ES-I3 (cell line): Measurements from ENCODE around the gene RRM2.
A peak's percentile ranks its signal among the peaks of the same experiment; 100 is the strongest.

Experiments
- H3K36me3 ChIP-seq: 2 replicates; pipeline ENCODE4 v1.6.1; 2013; ENCODE audit warnings: mild to moderate bottlenecking, low read length, control low read depth, moderate library complexity; ENCODE audit not compliant: insufficient read depth
- H3K4me1 ChIP-seq: 2 replicates; pipeline ENCODE4 v1.6.1; 2013; ENCODE audit warnings: mild to moderate bottlenecking, control low read depth, low read length; ENCODE audit not compliant: insufficient read depth
- H3K9ac ChIP-seq: 2 replicates; pipeline ENCODE4 v1.6.1; 2013; ENCODE audit warnings: low read depth, mild to moderate bottlenecking, low read length, moderate library complexity
- H3K9me3 ChIP-seq: 2 replicates; pipeline ENCODE4 v1.6.1; 2013; ENCODE audit warnings: mild to moderate bottlenecking, low read length, moderate library complexity; ENCODE audit not compliant: control insufficient read depth, insufficient read depth

Gene RRM2

DNA sequence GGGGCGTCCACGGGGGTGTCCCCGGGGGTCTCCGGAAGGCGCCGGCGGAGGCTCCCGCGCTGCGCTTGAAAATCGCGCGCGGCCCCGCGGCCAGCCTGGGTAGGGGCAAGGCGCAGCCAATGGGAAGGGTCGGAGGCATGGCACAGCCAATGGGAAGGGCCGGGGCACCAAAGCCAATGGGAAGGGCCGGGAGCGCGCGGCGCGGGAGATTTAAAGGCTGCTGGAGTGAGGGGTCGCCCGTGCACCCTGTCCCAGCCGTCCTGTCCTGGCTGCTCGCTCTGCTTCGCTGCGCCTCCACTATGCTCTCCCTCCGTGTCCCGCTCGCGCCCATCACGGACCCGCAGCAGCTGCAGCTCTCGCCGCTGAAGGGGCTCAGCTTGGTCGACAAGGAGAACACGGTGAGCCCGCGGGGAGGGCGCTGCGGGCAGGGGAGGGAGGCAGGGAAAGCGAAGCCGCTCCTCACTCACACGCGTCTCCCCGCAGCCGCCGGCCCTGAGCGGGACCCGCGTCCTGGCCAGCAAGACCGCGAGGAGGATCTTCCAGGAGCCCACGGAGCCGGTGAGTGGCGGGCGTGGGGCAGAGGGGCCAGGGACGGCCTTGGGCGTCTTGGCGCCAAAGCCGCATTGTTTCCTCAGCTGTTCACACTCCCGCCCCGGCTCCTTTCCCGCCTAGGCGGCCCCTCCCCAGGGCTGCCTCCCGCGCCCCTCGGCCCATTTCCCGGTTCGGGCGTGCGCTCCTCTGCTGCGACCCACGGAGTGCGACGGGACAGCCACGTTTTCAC, at the start of gene RRM2:
Gene RRM2, plus strand, starts transcription at position 240 of the 781 bp plus-strand sequence. Its CDS starts 60 bp downstream, at position 300.
- Histone ChIP-seq H3K9me3 (no peaks in the 10 kb centered on the region), H3K4me1 (peaks cover 3% of the 10 kb centered on the region; the same call in 1 of the 2 replicates), H3K36me3 (peaks cover 24% of the 10 kb centered on the region), H3K9ac (peak within 1 kb of the TSS; percentile 76)

DNA sequence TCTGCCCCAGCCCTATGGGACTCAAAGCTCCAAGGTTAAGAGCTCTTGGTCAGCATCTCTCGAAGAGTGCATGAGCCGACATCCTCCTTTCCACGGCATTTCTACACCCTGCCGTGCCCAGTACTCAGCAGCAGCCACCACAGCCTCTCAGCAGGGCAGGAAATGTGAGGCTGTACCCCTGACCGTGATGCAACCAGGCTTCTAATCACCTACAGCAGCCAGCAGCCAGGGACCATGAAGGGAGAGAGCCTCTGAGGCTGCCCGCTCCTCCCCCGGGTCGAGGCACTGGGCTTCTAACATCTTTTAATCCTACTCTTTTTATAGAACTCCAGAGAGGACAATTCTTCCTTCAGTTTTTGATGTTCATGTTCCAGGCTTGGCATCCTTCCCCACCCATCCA, 48.8 kb upstream of the RRM2 start:
- Histone ChIP-seq H3K36me3 (no peaks in the 10 kb centered on the region), H3K4me1 (no peaks in the 10 kb centered on the region; the same call in 1 of the 2 replicates), H3K9ac (no peak overlapping the region), H3K9me3 (no peaks in the 10 kb centered on the region)

DNA sequence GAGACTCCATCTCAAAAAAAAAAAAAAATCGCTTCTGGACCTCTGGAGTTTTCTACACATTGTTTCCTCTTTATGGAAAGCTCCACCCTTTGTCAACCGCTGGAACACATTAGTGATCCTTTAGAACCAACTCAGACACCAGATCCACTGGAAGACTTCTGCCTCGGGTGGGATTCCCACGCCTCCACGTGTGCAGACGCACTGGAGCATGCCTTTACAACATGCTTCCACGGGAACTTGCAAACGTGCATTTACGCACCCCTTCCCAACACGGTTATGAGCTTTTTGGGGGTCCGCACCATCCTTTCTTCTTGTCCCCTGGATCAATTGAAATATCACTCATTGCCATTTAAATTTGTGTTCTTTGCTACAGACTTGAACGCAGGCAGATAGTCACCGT, 47.4 kb upstream of the RRM2 start:
- H3K4me1 ChIP-seq: no peaks in the 10 kb centered on the region; the same call in 1 of the 2 replicates
- H3K36me3 ChIP-seq: no peaks in the 10 kb centered on the region
- H3K9me3 ChIP-seq: no peaks in the 10 kb centered on the region
- H3K9ac ChIP-seq: no peak overlapping the region

DNA sequence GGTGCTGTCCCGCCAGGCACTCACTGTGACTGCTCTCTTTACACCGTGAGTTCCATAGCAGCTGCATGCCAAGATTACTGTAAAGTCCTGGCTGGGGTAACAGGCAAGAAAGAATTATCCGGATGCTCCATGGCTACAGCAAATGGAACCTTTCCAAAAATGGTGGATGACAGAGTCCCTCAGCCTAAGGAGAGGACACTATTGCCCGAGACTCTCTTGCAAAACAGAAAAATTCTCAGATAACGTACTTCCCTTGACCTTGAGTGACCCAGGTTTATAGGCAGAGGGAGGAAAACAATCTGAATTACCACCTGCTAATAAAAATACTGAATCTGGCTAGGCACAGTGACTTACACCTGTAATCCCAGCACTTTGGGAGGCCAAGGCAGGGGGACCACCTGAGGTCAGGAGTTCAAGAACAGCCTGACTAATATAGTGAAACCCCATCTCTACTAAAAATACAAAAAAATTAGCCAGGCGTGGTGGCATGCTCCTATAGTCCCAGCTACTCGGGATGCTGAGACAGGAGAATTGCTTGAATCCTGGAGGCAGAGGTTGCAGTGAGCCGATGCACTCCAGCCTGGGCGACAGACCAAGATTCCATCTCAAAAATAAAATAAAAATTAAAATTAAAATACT, 46.8 kb upstream of the RRM2 start:
- no peaks in the 10 kb centered on the region for H3K36me3 ChIP-seq
- H3K9me3 ChIP-seq: no peaks in the 10 kb centered on the region
- no peak overlapping the region for H3K9ac ChIP-seq
- H3K4me1 ChIP-seq: no peaks in the 10 kb centered on the region; the same call in 1 of the 2 replicates

DNA sequence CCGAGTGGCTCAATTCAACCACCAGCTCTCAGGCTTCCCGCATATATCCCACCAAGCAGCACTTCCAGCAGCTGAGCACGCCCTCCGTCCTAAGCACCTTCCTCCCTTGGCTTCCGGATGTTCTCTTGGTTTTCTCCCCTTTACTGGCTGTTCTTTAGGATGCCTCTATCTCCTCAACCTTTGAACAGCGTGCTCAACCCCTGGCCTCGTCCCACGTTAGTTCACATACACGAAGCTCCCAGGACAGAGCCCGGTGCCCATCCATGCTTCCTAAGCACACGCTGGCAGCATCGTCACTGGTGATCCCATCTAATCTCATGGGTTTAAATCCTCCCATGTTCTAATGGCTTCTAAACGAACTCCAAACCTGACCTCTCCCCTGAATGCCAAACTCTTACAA, 46.0 kb upstream of the RRM2 start:
- Histone ChIP-seq H3K4me1 (peaks cover 4% of the 10 kb centered on the region; the same call in 1 of the 2 replicates), H3K36me3 (no peaks in the 10 kb centered on the region), H3K9ac (no peak overlapping the region), H3K9me3 (no peaks in the 10 kb centered on the region)

DNA sequence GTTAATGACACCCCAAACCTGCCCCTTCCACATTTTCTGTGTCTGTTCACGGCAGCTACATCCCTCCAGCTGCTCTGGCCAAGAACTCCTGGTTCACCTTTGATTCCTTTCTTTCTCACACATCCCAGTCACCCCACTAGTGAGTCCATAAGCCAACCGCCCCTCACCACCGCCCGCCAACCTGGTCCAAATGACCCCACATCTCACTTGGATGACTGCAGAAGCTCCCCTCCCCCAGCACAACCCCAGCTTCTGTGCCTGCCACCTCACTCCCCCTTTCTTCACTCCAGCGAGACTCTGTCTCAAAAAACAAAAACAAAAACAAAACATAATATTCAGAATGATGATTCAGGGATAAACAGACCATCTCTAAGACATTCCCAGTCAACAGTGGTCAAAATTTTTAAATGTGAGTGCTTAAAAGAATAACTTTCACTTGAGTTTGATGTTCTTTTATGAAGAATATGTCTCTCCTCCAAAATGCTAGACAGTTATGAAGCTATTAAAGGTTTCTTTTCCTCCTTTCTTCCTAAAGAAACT, 45.5 kb upstream of the RRM2 start:
- no peaks in the 10 kb centered on the region for H3K9me3 ChIP-seq
- H3K36me3 ChIP-seq: no peaks in the 10 kb centered on the region
- H3K9ac ChIP-seq: no peak overlapping the region
- H3K4me1 ChIP-seq: peaks cover 4% of the 10 kb centered on the region; the same call in 1 of the 2 replicates

- no peaks in the 10 kb centered on the region for H3K36me3 ChIP-seq
- no peaks in the 10 kb centered on the region for H3K9me3 ChIP-seq
- peaks cover 4% of the 10 kb centered on the region; the same call in 1 of the 2 replicates for H3K4me1 ChIP-seq
- H3K9ac ChIP-seq: no peak overlapping the region
Measured at GRCh38 chr2:10078001-10078400, 44.5 kb upstream of the RRM2 start.

DNA sequence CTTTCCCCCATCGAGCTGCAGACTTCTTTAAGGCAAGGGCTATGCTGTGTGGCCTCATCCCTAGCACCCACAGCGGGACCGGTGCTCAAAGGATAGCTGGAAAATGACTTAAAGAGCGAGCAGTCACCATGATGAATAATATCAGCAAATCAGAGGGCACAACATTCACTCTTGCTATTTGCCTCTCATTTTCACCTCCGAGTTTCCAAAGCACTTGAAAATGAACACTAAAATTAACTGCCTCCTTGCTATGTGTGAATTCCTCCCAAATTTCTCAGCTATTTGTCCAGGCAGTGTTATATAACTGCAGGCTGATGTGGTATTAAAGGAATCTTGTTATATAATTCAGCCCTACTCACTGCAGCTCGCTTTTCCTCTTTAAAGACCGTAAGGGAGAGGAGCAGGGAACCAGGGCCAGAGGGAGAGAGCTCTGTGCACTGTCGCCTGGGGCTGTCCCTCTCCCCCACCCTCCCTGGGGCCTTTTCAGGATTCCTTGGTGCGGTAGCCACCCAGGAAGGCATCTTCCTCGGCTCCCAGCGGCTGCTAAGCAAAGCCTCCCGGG, 43.8 kb upstream of the RRM2 start:
- peak overlapping the region; percentile 63 for H3K9ac ChIP-seq
- H3K9me3 ChIP-seq: no peaks in the 10 kb centered on the region
- no peaks in the 10 kb centered on the region for H3K36me3 ChIP-seq
- H3K4me1 ChIP-seq: peaks cover 4% of the 10 kb centered on the region; the same call in 1 of the 2 replicates

DNA sequence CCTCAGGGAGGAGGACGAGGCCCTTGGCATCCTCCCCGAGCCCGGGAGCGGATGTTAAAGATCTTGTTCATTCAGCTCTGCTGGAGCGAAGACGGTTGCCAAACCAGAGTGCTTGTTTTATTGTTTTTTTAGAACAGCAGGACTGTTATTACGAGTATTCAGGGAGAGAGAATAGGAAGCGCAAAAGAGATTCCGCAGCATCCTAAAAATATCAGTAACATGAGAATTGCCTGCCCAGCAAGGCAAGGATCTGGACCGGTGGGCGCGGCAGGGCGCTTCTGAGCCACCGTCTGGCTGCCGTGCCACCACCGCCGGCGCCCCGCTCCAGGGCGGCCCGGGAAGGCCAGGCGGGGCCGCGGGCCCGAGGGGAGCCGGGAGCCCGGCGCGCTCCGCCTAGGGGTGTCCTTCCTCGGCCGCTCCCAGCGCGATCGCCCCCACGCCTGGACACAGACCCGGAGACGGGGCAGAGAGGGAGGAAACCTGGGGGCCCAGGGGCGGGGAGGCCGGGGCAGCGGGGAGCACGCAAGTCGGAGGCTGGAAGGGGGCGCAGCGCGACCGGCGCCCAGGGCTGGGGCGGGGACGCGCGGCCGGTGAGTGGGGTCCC, 43.2 kb upstream of the RRM2 start:
- peaks cover 6% of the 10 kb centered on the region; the same call in 1 of the 2 replicates for H3K4me1 ChIP-seq
- H3K9ac ChIP-seq: peak overlapping the region; percentile 63
- H3K36me3 ChIP-seq: no peaks in the 10 kb centered on the region
- no peaks in the 10 kb centered on the region for H3K9me3 ChIP-seq

DNA sequence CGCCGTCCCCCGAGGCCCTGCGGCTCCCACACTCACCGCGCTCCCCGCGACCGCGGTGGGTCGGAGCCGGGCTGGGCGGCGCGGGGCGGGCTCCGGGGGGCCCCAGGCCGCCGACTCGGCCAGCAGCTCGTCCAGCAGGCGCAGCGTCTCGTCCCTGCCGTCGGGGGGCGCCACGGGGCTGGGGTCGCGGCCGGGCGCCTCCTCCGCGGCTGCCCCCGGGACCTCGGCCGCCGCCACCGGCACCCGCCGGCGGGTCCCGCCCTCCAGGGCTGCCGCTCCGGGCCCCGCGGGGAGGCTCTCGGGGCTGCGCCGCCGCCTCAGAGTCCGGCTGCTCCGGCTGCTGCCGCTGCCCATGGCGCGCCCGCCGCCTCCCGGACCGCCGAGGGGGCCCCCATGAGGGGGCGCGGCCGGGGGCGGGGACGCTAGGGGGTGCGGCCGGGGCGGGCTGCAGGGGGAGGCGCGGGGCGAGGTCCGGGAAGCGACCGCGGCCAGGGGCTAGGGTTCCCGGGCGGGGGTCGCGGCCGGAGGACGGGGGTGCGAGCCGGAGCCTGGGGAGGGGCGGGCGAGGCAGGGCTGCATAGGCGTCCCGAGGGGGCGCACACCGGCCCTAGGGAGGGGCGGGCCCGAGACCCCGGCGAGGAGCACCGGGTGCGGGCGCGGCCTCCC, 42.5 kb upstream of the RRM2 start, which contains the start of gene CYS1:
Gene CYS1, minus strand, starts transcription at position 542 of the 666 bp plus-strand sequence. Its CDS starts 188 bp downstream, at position 354.
- Histone ChIP-seq H3K4me1 (peaks cover 8% of the 10 kb centered on the region; the same call in 1 of the 2 replicates), H3K9ac (peak within 1 kb of the TSS; percentile 63)

GRCh38 chr2:10080536-10081304, 41.8 kb upstream of the RRM2 start:
- H3K4me1 ChIP-seq: peaks cover 8% of the 10 kb centered on the region; the same call in 1 of the 2 replicates
- no peaks in the 10 kb centered on the region for H3K9me3 ChIP-seq
- H3K9ac ChIP-seq: peak overlapping the region; percentile 49
- no peaks in the 10 kb centered on the region for H3K36me3 ChIP-seq

More for the DNA sequence above, 42.5 kb upstream of the RRM2 start, which contains the start of gene CYS1:
- Histone ChIP-seq H3K36me3 (no peaks in the 10 kb centered on the region), H3K9me3 (no peaks in the 10 kb centered on the region)

DNA sequence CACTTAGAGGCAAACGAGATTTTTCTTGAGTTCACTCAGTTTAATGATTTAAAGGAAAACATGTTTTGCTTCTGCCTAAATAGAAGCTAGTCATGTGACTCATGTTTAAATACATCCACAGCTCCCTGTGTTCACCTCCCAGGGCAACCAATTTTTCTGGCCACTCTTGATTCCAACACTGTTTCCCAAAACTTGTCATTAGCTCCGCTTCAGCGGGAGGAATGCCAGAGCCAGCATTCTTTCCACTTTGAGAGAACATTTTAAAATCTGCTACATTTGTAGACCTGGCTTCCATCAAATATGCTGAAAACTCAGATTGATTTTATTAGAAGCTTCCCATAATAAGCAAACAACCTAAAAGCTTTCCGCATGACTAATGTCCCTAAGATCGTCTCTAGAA, 39.5 kb upstream of the RRM2 start:
- H3K4me1 ChIP-seq: peaks cover 8% of the 10 kb centered on the region; the same call in 1 of the 2 replicates
- no peaks in the 10 kb centered on the region for H3K36me3 ChIP-seq
- no peaks in the 10 kb centered on the region for H3K9me3 ChIP-seq
- H3K9ac ChIP-seq: no peak overlapping the region

- H3K9me3 ChIP-seq: no peaks in the 10 kb centered on the region
- H3K36me3 ChIP-seq: no peaks in the 10 kb centered on the region
- no peak overlapping the region for H3K9ac ChIP-seq
- peaks cover 8% of the 10 kb centered on the region; the same call in 1 of the 2 replicates for H3K4me1 ChIP-seq
Measured at GRCh38 chr2:10083692-10084211, 38.8 kb upstream of the RRM2 start.
